Liver (tissue), 3 donors: Measurements from ENCODE around the gene ZNF513.

Experiments used
- EGR1 ChIP-seq, 2 donors: IDR thresholded peaks; 2 replicates each; pipeline ENCODE4 v1.6.1; 2016 to 2018; ENCODE audit warnings: antibody characterized with exemption in 2 of 2, low read depth in 2 of 2
- TF ChIP-seq, protein P1 (sequence below): fragments of 150-350 bp; IDR thresholded peaks from 2 replicates; pipeline ENCODE4 v1.5.1; 2017; ENCODE audit warnings: improper control_type of control experiment, low read depth, low read length; ENCODE audit not compliant: missing input control
- TF ChIP-seq, protein P2 (sequence below): IDR thresholded peaks from 2 replicates; pipeline ENCODE4 v1.6.1; 2016; ENCODE audit warnings: antibody characterized with exemption
- donor health status: healthy.
- donor health status: healthy.

- TF ChIP-seq, protein P1, sequence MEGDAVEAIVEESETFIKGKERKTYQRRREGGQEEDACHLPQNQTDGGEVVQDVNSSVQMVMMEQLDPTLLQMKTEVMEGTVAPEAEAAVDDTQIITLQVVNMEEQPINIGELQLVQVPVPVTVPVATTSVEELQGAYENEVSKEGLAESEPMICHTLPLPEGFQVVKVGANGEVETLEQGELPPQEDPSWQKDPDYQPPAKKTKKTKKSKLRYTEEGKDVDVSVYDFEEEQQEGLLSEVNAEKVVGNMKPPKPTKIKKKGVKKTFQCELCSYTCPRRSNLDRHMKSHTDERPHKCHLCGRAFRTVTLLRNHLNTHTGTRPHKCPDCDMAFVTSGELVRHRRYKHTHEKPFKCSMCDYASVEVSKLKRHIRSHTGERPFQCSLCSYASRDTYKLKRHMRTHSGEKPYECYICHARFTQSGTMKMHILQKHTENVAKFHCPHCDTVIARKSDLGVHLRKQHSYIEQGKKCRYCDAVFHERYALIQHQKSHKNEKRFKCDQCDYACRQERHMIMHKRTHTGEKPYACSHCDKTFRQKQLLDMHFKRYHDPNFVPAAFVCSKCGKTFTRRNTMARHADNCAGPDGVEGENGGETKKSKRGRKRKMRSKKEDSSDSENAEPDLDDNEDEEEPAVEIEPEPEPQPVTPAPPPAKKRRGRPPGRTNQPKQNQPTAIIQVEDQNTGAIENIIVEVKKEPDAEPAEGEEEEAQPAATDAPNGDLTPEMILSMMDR: no peak
- TF ChIP-seq, protein P2, sequence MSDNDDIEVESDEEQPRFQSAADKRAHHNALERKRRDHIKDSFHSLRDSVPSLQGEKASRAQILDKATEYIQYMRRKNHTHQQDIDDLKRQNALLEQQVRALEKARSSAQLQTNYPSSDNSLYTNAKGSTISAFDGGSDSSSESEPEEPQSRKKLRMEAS: peak; percentile 92
- no peak for TF ChIP-seq EGR1 (IDR thresholded peaks at IDR 0.05; ENCODE audit: low read depth in 2 of 2)
Measured at GRCh38 chr2:27409321-27410073, 29.0 kb upstream of the ZNF513 start, which contains the start of gene PPM1G.
